ENCODE data around the gene FOXA1. TPM values are rescaled to one million over a fixed set of nuclear protein-coding genes. Genes with fewer than 3 reads are reported as not detected.
A peak's percentile ranks its signal among the peaks of the same experiment; 100 is the strongest.

FOXA1 gene
- total RNA-seq, 1 experiment from 2014 or later = 212 TPM

GRCh38 chr14:37553935-37554550 is 41.0 kb downstream of the FOXA1 start:
- intact Hi-C loops (cut with micrococcal nuclease) = no loop called here
- ATAC-seq = no peak

GRCh38 chr14:37551119-37551518 is 43.9 kb downstream of the FOXA1 start:
- intact Hi-C loops (cut with micrococcal nuclease) = no loop called here
- Histone ChIP-seq H3K9me3 (ENCODE audit: low read length) (no peaks in the 10 kb centered on the region), H3K9ac (ENCODE audit: low read length) (peak overlapping the region; percentile 23; the same call in 1 of the 2 replicates), H3K9me2 (replicated peaks; ENCODE audit: low read length) (no peaks in the 10 kb centered on the region), H3K4me2 (ENCODE audit: low read length) (peak overlapping the region; percentile 60), H3K27me3 (ENCODE audit: low read length) (no peaks in the 10 kb centered on the region), H3K36me3 (ENCODE audit: low read depth, low read length) (no peaks in the 10 kb centered on the region; the same call in 1 of the 2 replicates), H3F3A (ENCODE audit: low read length, unreplicated experiment) (no peaks in the 10 kb centered on the region), H3K4me3 (ENCODE audit: low read length) (no peak overlapping the region), H4K20me1 (ENCODE audit: low read length) (no peaks in the 10 kb centered on the region), H3K79me2 (ENCODE audit: low read length) (no peaks in the 10 kb centered on the region), H2AFZ (ENCODE audit: low read length) (no peak overlapping the region), H3K4me1 (ENCODE audit: insufficient read depth, low read length) (peaks cover 38% of the 10 kb centered on the region), H3K27ac (ENCODE audit: low read length) (peak overlapping the region; percentile 33)
- ChIA-PET POLR2A (ENCODE audit: unreplicated experiment) (interaction anchor here (1.1 kb wide), 1 partner anchor 37 kb away, joined by 4 read pairs; no protein-coding TSS in a partner anchor), CTCF (interaction anchor here (0.6 kb wide), 1 partner anchor 306 kb away, joined by 3 read pairs; no protein-coding TSS in a partner anchor)
- ATAC-seq = no peak
- no peak for DNase-seq
- TF ChIP-seq CTCF (conservative IDR thresholded peaks at IDR 0.05; ENCODE audit: low read depth, low read length) (no peak), EZH2 (IDR thresholded peaks at IDR 0.05; ENCODE audit: low read length, unreplicated experiment) (no peak), EZH2phosphoT487 (IDR thresholded peaks at IDR 0.05; ENCODE audit: borderline replicate concordance, low read length) (no peak)
- no TSS peak for BruUV-seq (replicated peaks)

More at GRCh38 chr14:37553935-37554550, 41.0 kb downstream of the FOXA1 start:
- Histone ChIP-seq H3K9ac (ENCODE audit: low read length) (no peak overlapping the region), H3K9me2 (replicated peaks; ENCODE audit: low read length) (no peaks in the 10 kb centered on the region), H3F3A (ENCODE audit: low read length, unreplicated experiment) (no peaks in the 10 kb centered on the region), H3K36me3 (ENCODE audit: low read depth, low read length) (peaks cover 10% of the 10 kb centered on the region; the same call in 1 of the 2 replicates), H3K4me3 (ENCODE audit: low read length) (no peak overlapping the region), H3K27ac (ENCODE audit: low read length) (no peak overlapping the region), H2AFZ (ENCODE audit: low read length) (no peak overlapping the region), H3K4me1 (ENCODE audit: insufficient read depth, low read length) (peaks cover 10% of the 10 kb centered on the region), H4K20me1 (ENCODE audit: low read length) (no peaks in the 10 kb centered on the region), H3K9me3 (ENCODE audit: low read length) (no peaks in the 10 kb centered on the region), H3K27me3 (ENCODE audit: low read length) (no peaks in the 10 kb centered on the region), H3K79me2 (ENCODE audit: low read length) (no peaks in the 10 kb centered on the region), H3K4me2 (ENCODE audit: low read length) (no peak overlapping the region)
- no peak for DNase-seq
- TF ChIP-seq EZH2 (IDR thresholded peaks at IDR 0.05; ENCODE audit: low read length, unreplicated experiment) (no peak), CTCF (conservative IDR thresholded peaks at IDR 0.05; ENCODE audit: low read depth, low read length) (no peak), EZH2phosphoT487 (IDR thresholded peaks at IDR 0.05; ENCODE audit: borderline replicate concordance, low read length) (no peak)
- POLR2A ChIA-PET (ENCODE audit: unreplicated experiment) = no interaction called here
- no TSS peak for BruUV-seq (replicated peaks)
- CTCF ChIA-PET = no interaction called here

- TF ChIP-seq EZH2 (IDR thresholded peaks at IDR 0.05; ENCODE audit: low read length, unreplicated experiment) (no peak), CTCF (conservative IDR thresholded peaks at IDR 0.05; ENCODE audit: low read depth, low read length) (no peak), EZH2phosphoT487 (IDR thresholded peaks at IDR 0.05; ENCODE audit: borderline replicate concordance, low read length) (no peak)
- Histone ChIP-seq H3F3A (ENCODE audit: low read length, unreplicated experiment) (no peaks in the 10 kb centered on the region), H3K27ac (ENCODE audit: low read length) (peak overlapping the region; percentile 3; the same call in 1 of the 2 replicates), H2AFZ (ENCODE audit: low read length) (0 out of 2 replicates have a peak overlapping the region, but pooled peaks have one; percentile 7), H3K4me2 (ENCODE audit: low read length) (peak overlapping the region; percentile 60), H3K9me3 (ENCODE audit: low read length) (no peaks in the 10 kb centered on the region), H3K27me3 (ENCODE audit: low read length) (no peaks in the 10 kb centered on the region), H3K79me2 (ENCODE audit: low read length) (no peaks in the 10 kb centered on the region), H3K36me3 (ENCODE audit: low read depth, low read length) (no peaks in the 10 kb centered on the region; the same call in 1 of the 2 replicates), H4K20me1 (ENCODE audit: low read length) (no peaks in the 10 kb centered on the region), H3K4me1 (ENCODE audit: insufficient read depth, low read length) (peaks cover 44% of the 10 kb centered on the region), H3K9ac (ENCODE audit: low read length) (0 out of 2 replicates have a peak overlapping the region, but pooled peaks have one; percentile 23), H3K4me3 (ENCODE audit: low read length) (no peak overlapping the region), H3K9me2 (replicated peaks; ENCODE audit: low read length) (no peaks in the 10 kb centered on the region)
- POLR2A ChIA-PET (ENCODE audit: unreplicated experiment) = interaction anchor here (1.1 kb wide), 1 partner anchor 38 kb away, joined by 4 read pairs; no protein-coding TSS in a partner anchor
- DNase-seq = peak; percentile 82
- ATAC-seq = peak; percentile 37
- intact Hi-C loops (cut with micrococcal nuclease) = loop anchor here (1.0 kb wide), 2 partner anchors 17 to 114 kb away; no protein-coding TSS in a partner anchor
- CTCF ChIA-PET = interaction anchor here (0.6 kb wide), 1 partner anchor 306 kb away, joined by 3 read pairs; no protein-coding TSS in a partner anchor
- no TSS peak for BruUV-seq (replicated peaks)
Observed at GRCh38 chr14:37550511-37550910, 44.5 kb downstream of the FOXA1 start.
